MV-4-11 (cell line): ENCODE results near the gene PPP1R13B.
A peak's percentile ranks its signal among the peaks of the same experiment; 100 is the strongest.

Source experiments
- DNase-seq: peaks from one replicate; lab custom pipeline; 2025; lab: John Stamatoyannopoulos, UW

PPP1R13B gene

DNA sequence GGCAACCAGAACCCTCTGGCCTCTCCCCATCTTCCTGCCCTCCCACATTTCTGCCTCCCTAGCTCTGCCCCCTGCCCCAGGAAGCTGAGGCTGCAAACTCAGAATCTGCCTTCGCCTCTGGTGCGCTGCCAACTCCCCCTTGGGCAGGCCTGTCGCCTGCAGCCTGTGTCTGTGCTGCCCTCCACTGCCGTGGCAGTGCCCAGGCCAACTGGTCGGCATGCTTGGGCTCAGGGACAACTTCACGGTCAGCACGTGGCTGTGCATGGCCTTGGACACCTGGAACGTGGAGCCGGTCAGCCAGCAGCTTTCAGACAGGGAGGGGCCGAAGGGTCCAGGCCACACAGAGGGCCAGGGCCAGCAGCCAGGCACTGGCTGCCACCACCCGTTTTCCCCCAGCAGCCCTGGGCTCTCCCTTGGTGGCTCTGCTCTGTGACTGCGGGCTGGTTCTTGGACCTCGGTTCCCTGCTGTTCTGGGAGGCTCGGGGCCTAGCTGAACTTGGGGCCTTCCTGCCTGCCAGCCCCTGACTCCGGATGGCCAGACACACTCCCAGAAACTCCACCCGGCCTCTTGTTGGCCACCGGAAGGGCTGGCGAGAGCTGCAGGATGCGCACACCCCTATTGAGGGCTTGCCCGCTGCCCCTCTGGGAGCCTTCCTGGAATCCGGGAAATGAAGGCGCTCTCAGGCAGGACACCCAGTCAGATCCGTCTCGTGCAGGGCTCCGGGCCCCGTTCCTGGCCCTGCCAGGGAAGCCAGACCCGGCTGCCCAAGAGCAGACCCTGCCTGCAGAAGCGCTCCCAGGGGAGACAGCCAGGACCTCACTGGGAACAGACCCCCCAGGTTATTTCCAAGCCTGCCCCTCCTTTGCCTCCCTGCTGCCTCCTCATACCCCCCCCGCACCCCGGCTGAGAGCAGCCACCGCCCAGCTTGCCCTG is 34.2 kb upstream of the PPP1R13B start:
- DNase-seq, result no peak

- DNase-seq, result peak; percentile 69
Measured at GRCh38 chr14:103880348-103881267, 33.2 kb upstream of the PPP1R13B start.

DNA sequence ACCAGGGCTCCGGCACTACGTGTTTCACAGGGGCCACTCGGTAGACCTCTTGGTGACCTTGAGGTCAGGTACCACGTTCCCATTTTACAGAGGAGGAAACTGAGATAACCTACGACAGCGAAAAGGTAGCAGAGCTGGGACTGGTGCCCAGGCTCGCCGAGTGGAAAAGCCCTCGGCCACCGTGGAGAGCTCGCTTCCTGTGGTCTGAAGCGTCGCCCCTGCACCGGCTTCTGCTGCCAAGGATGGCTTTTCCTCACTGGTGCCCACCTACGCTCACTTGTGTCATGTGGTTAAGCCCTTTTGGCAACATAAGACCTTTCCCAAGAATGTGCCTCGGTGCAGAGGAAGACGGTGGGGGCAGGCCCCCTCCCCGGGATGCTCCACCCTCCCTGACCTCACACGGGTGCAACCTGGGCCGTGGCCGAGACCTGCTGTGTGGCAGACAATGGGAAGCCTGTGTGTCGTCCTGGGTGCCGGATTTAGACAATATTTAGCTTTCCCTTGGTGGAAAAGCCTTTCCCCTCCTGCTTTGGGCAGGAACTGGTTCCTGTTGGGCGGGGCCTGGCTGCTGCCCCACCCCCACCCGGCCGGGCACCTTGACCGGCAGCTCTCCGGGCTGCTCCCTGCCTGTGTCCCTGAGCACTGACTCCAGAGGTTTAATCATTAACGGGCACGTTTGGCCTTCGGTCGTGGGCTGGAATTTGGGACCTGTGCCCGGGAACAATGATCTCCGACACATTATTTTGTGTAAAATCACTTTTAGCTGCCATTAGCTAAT is 32.4 kb upstream of the PPP1R13B start:
- DNase-seq, result no peak

DNA sequence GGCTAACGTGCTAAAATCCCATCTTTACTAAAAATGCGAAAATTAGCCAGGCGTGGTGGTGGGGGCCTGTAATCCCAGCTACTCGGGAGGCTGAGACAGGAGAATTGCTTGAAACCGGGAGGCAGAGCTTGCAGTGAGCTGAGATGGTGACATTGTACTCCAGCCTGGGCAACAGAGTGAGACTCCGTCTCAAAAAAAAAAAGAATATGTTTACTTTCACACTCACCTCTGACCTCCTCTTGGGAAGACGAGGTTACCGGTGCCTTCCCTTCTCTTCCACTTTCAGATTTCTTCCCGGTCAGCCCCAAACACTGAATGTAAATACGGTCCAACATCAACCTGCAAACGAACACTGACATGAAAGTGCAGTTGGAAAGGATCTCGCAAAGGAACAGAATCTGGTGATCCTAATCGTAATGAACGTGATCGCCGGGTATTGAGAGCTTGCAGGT is 31.8 kb upstream of the PPP1R13B start:
- DNase-seq, result no peak

- no peak for DNase-seq
Measured at GRCh38 chr14:103878180-103878579, 30.8 kb upstream of the PPP1R13B start.

DNA sequence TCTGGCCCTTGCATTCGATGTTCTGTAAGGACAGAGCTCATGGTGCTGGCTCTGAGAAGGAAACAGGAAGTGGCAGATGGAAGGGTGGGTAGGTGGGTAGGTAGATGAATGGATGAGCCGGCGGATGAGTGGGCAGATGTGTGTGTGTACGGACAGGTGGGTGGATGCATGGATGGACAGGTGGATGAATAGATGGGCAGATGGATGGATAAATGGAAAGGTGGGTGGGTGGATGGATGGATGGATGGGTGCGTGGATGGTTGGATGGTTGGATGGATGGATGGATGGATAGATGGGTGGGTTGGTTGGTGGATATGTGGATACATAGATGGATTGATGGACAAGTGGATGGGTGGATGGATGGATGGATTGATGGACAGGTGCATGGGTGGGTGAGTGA is 27.6 kb upstream of the PPP1R13B start:
- no peak for DNase-seq

DNA sequence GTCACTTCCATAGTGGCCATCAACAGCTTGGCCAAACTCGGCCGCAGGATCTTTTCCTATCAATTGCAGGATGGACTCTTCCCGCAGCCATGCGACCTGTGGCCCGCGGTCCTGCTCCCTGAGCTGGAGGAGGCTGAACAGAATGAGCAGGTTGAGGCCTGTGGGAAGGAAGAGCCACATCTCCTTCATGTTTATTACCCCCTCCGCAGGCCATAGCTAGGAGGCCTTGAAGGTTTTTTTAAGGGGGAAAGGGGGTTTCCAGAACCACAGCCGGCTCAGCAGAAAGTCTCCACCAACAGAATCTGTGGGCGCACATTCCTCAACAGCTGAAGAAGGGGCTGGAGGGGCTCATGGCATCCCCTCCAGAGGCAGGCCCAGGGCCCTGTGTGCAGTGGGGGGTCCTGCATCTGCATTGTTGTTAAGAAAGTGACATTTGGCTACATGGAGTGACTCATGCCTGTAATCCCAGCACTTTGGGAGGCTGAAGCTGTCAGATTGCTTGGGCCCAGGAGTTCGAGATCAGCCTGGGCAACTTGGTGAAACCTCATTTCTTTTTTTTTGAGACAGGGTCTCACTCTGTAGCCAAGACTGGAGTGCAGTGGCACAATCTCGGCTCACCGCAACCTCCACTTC is 25.2 kb upstream of the PPP1R13B start:
- DNase-seq, result no peak

- DNase-seq, result peak; percentile 50
Measured at GRCh38 chr14:103871596-103872480, 24.5 kb upstream of the PPP1R13B start.

DNA sequence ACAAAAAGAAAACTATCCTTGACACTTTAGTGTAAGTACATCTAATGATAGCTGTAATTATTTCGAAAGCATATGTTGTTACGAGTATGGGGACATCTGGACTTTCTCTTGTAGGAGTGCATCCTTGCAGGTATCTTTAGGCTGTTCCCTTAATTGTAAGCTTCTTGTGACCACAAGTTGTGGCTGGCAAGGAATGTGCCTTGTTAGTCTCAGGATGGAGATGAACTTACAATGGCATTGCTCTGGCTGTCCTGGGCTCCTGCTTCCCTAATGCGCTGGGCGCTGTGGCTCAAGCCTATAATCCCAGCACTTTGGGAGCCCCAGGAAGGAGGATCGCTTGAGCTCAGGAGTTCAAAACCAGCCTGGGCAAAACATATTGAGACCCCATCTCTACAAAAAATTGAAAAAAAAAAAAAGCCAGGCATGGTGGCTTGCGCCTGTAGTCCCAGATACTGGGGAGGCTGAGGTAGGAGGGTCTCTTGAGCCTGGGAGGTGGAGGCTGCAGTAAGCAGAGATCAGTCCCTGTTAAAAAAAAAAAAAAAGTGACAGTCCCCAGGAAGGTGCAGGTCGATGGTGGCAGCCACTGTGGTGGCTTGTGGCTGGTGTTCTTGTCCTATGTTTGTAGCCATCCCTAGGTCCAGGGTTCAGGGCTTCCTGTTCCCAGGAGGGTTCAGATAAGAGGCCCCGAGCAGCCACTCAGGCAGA is 23.7 kb upstream of the PPP1R13B start:
- DNase-seq, result no peak

DNA sequence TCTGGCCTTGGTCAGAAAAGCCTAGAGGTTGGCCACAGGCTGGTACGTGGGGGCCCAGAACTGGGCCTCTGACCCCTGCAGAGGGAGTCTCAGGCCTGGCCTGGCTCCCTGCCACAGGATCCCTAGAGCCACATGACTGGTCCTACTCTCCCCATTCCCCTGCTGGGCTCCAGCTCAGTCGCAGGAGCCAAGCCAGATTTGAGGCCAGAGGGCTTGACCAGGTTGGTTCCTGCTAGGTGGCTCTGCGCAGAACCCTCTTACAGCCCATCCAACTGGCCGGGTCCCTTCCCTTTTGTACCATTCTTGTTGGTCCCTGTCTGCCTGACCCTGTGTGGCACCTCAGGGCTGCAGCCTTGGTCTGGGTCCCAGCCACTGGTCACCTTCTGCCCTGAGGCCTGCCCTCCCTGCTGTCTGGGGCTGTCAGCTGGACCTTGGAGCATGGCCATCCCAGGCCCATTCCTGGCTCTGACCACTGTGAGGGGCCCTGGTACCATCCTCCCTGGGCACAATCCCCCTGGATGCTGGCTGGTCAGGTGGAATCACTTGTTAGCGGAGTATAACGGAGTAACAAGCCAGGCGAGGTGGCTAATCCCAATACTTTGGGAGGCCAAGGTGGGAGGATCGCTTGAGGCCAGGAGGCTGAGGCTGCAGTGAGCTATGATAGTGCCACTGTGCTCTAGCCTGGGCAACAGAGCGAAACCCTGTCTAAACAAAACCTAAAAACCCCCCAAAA is 22.9 kb upstream of the PPP1R13B start:
- DNase-seq, result no peak

DNA sequence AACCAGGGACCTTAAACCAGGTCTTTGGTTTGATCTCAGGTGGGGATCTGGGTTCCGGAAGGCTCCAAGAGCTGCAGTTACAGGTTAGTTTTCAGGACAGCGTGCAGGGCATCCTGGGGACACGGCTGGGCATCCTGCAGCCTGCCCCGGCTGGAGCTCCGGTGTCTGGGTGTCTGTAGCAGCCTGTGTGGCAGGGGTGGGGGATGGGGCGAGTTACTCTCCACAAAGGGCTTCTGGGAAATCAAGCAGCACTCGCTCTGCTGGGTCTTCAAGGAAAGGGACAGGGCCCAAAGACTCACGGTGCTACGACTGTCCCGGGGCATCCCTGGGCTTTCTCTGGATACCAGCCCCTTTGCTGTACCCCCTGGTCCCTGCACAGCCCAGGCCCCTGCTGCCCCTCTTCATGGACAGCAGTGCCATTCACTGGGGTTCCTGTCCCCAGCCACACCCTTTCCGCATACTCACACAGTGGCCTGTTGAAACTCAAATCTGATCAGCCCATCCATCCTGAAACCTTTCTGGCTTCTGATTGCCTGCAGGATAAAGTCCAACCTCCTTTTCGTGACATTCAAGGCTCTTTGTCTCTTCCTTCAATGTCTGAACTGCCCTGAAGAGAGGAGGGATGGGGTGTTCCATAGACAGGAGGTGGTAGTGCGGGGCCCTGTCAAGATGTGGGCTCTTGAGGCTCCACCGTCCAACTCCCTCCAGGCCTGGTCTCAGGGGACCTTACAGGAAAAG is 22.2 kb upstream of the PPP1R13B start:
- no peak for DNase-seq

DNA sequence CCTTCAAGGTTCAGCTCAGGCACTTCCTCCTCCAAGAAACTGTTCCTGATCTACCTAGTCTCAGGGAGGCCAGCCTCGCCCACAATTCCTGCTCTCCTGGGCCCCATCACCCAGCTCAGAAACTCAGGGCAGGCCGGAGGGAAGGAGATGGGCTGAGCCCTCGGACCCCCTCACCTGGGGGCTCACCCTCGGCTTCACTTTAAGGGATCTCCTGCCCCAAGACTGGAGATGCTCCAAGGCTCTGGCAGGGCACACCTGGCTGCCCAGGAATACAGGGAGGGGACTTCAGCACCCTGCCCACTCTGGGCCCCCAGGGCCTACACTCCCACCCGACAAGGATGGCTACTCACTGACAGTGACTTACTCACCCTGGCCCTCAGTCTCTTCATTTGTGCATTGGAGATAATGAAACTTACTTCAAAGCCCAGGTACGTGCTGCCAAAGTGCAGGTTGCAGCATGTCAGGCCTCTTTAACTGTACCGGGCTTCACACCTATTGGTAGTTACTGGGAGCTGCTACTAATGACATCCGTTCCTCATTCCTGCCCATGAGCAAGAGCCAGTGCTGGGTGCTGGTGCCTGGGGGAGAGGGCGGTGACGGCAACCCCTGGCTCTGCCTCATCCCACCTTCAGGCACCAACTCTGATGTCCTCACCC is 21.0 kb upstream of the PPP1R13B start:
- DNase-seq, result no peak

DNA sequence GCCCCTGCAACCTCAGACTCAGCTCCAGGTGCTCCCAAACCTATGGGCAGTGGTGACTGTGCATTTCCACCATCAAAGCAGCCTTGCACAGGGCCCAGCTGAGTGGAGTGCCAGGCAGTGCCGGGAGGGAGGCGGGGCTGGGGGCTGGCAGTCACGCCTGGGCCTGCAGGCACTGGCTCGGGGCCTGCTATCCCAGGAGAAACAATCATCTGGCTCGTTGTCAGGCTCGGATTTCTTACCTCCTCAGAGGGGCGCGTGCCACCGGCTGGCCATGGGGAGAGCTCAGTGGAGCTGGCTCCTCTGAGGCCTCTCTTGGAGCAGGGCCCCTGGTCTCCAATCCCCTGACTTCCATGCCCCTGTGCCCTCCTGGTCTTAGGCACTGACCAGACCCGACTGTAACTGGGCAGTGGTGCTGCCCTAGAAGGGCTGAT is 20.2 kb upstream of the PPP1R13B start:
- DNase-seq, result no peak

- no peak for DNase-seq
Measured at GRCh38 chr14:103867020-103867419, 19.6 kb upstream of the PPP1R13B start.

GRCh38 chr14:103863245-103863644 is 15.9 kb upstream of the PPP1R13B start:
- no peak for DNase-seq

DNA sequence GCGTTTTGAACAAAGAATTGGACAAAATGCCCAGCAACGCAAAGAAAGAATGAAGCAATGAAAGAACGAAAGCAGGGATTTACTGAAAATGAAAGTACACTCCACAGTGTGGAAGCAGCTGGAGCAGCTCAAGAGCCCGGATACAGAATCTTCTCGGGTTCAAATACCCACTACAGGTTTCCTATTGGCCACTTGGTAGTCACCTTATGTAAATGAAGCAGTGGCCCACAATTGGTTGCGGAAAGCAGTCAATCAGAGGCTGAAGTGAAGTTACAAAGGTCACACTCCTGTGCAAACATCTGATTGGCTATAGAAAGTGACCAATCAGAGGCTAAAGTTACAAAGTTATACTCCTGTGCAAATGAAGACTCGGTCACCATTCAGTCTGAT is 15.0 kb upstream of the PPP1R13B start:
- peak; percentile 20 for DNase-seq
